Right ventricle myocardium inferior (tissue), 1 donor: Measurements from ENCODE around the gene EML3. TPM values are rescaled to one million over a fixed set of nuclear protein-coding genes. Genes with fewer than 3 reads are reported as not detected.
"Not testable (repeated sequence)": the region's sequence is repeated elsewhere in the genome, so short reads cannot be mapped to it uniquely, and the experiment has no call there.

ENCODE experiments used
- ATAC-seq: fragments of 200-7000 bp; cut with Tn5 transposase; one replicate; pipeline ENCODE4 v1.9.1; 2020; ENCODE audit warnings: mild to moderate bottlenecking, moderate library complexity
- DNase-seq: peaks from one replicate; pipeline ENCODE4 v3.0.0; 2021; ENCODE audit errors: missing footprints
- intact Hi-C: fragments of 100-400 bp; cut with DNase I; formaldehyde crosslinking; loops from one replicate; pipeline ENCODE4 v1.11.0; 2022
- microRNA-seq: library from miRNA; unstranded; fragments of <30 nt; microRNA quantifications from one replicate; pipeline ENCODE4 v1.2.0, GENCODE V29; 2020
- total RNA-seq: library from RNA; stranded (reverse); fragmentation: NEBNext Ultra II Directional; extraction: Animal tissue kit (Norgen Biotek cat#: 25700); gene quantifications from one replicate; pipeline ENCODE4 v1.2.1, GENCODE V29; 2021
- donor health status: DM: no; HTN: yes; CAD: no; lungs with severe emphysema.

Gene EML3
- total RNA-seq, 1 donor from 2014 or later: 16.4 TPM

- not testable (repeated sequence) for ATAC-seq, DNase-seq
- intact Hi-C loops: loop anchor here (1.0 to 2.0 kb wide), 4 partner anchors 15 to 161 kb away; no protein-coding TSS in a partner anchor
Measured at GRCh38 chr11:62559626-62560025, 52.9 kb downstream of the EML3 start.

GRCh38 chr11:62559204-62559603 is 53.4 kb downstream of the EML3 start:
- intact Hi-C loops: no loop called here
- ATAC-seq (no peak), DNase-seq (no peak)

GRCh38 chr11:62558669-62559068 is 53.9 kb downstream of the EML3 start:
- intact Hi-C loops: no loop called here
- DNase-seq (no peak), ATAC-seq (no peak)

GRCh38 chr11:62556875-62557631 is 55.5 kb downstream of the EML3 start:
- ATAC-seq (no peak), DNase-seq (no peak)
- intact Hi-C loops: no loop called here

GRCh38 chr11:62556108-62556874 is 56.3 kb downstream of the EML3 start:
- ATAC-seq: peak; percentile 71
- peak; percentile 93 for DNase-seq
- intact Hi-C loops: no loop called here

- intact Hi-C loops: no loop called here
- no peak for DNase-seq
- ATAC-seq: no peak
Measured at GRCh38 chr11:62555464-62556107, 57.0 kb downstream of the EML3 start.

- intact Hi-C loops: no loop called here
- ATAC-seq: no peak
- no peak for DNase-seq
Measured at GRCh38 chr11:62554387-62555167, 58.0 kb downstream of the EML3 start.

- intact Hi-C loops: no loop called here
- no peak for DNase-seq
- no peak for ATAC-seq
Measured at GRCh38 chr11:62553839-62554361, 58.7 kb downstream of the EML3 start.

GRCh38 chr11:62553080-62553838 is 59.3 kb downstream of the EML3 start:
- peak; percentile 92 for DNase-seq
- intact Hi-C loops: no loop called here
- ATAC-seq: peak; percentile 84

GRCh38 chr11:62552485-62553079 is 60.0 kb downstream of the EML3 start:
- ATAC-seq (no peak), DNase-seq (no peak)
- intact Hi-C loops: no loop called here

Small RNA genes lying within 50 kb of the gene (microRNA-seq; reads per million reads assigned to microRNA genes)
- not detected for gene MIR6747

Other genes with a start within 250 kb of the EML3 start
- not detected for gene SCGB1A1, start 193.7 kb downstream of the EML3 start, total RNA-seq
- 332 TPM for gene AHNAK, start 66.0 kb downstream of the EML3 start, total RNA-seq
- gene EEF1G, start 38.9 kb downstream of the EML3 start, total RNA-seq: 907 TPM
- 13.7 TPM for gene TUT1, start 21.3 kb downstream of the EML3 start, total RNA-seq
- gene MTA2, start 10.9 kb downstream of the EML3 start, total RNA-seq: 34.1 TPM
- 2.4 TPM for gene ROM1, start 482 bp upstream of the EML3 start, total RNA-seq
- 12.8 TPM for gene B3GAT3, start 9.2 kb upstream of the EML3 start, total RNA-seq
- gene GANAB, start 33.8 kb upstream of the EML3 start, total RNA-seq: 105 TPM
- 9.6 TPM for gene INTS5, start 40.5 kb upstream of the EML3 start, total RNA-seq
- gene C11orf98, start 52.4 kb upstream of the EML3 start, total RNA-seq: 33.0 TPM
- 4.9 TPM for gene CSKMT, start 52.5 kb upstream of the EML3 start, total RNA-seq
- gene UQCC3, start 58.9 kb upstream of the EML3 start, total RNA-seq: 8.1 TPM
- 1.8 TPM for gene LBHD1, start 59.5 kb upstream of the EML3 start, total RNA-seq
- gene UBXN1, start 66.3 kb upstream of the EML3 start, total RNA-seq: 88.9 TPM
- 4.5 TPM for gene LRRN4CL, start 76.8 kb upstream of the EML3 start, total RNA-seq
- gene BSCL2, start 94.6 kb upstream of the EML3 start, total RNA-seq: 23.0 TPM
- gene GNG3, start 94.9 kb upstream of the EML3 start, total RNA-seq: not detected
- 33.8 TPM for gene HNRNPUL2, start 114.7 kb upstream of the EML3 start, total RNA-seq
- 14.1 TPM for gene TTC9C, start 115.7 kb upstream of the EML3 start, total RNA-seq
- 11.5 TPM for gene ZBTB3, start 141.4 kb upstream of the EML3 start, total RNA-seq
- gene POLR2G, start 148.8 kb upstream of the EML3 start, total RNA-seq: 38.2 TPM
- 8.2 TPM for gene TAF6L, start 158.6 kb upstream of the EML3 start, total RNA-seq
- gene TMEM179B, start 174.6 kb upstream of the EML3 start, total RNA-seq: 21.6 TPM
- 18.0 TPM for gene TMEM223, start 179.2 kb upstream of the EML3 start, total RNA-seq
- 42.7 TPM for gene NXF1, start 192.7 kb upstream of the EML3 start, total RNA-seq
- gene STX5, start 219.3 kb upstream of the EML3 start, total RNA-seq: 18.5 TPM
- not detected for gene TEX54, start 220.1 kb upstream of the EML3 start, total RNA-seq
- gene WDR74, start 226.8 kb upstream of the EML3 start, total RNA-seq: 25.4 TPM